Measurements from ENCODE around the gene PXMP4. TPM values are rescaled to one million over a fixed set of nuclear protein-coding genes. Genes with fewer than 3 reads are reported as not detected.

PXMP4 gene
- total RNA-seq, 1 experiment from 2014 or later = 19.1 TPM

- POLR2A ChIA-PET (ENCODE audit: unreplicated experiment) = interaction anchor here (0.6 to 1.9 kb wide), 4 partner anchors 14 to 378 kb away, joined by 3 to 36 read pairs (median 10); partner anchors contain the start of genes EIF2S2 and PXMP4
- peak overlapping the region; percentile 39; the same call in 1 of the 2 replicates for H2AFZ ChIP-seq
- H3K4me3 ChIP-seq = peak overlapping the region; percentile 64; the same call in 1 of the 2 replicates
- peaks cover 46% of the 10 kb centered on the region for H3K4me1 ChIP-seq (replicated peaks; ENCODE audit: insufficient read depth)
- DNase-seq = peak; percentile 80 to 99
- H3K9me3 ChIP-seq (ENCODE audit: insufficient read depth, low read depth) = peaks cover 15% of the 10 kb centered on the region
- peaks cover 9% of the 10 kb centered on the region; the same call in 1 of the 2 replicates for H3K36me3 ChIP-seq (ENCODE audit: low read depth)
- peaks cover 24% of the 10 kb centered on the region for H3K79me2 ChIP-seq (ENCODE audit: low read depth)
- BruUV-seq (replicated peaks) = no TSS peak
- no peaks in the 10 kb centered on the region for H4K20me1 ChIP-seq (ENCODE audit: insufficient read depth)
- intact Hi-C loops (cut with micrococcal nuclease; ENCODE audit: unreplicated experiment) = loop anchor here (1.0 to 5.0 kb wide), 10 partner anchors 44 to 378 kb away; partner anchors contain the start of genes CDK5RAP1, CHMP4B, EIF2S2 and NECAB3
- TF ChIP-seq, protein P1, sequence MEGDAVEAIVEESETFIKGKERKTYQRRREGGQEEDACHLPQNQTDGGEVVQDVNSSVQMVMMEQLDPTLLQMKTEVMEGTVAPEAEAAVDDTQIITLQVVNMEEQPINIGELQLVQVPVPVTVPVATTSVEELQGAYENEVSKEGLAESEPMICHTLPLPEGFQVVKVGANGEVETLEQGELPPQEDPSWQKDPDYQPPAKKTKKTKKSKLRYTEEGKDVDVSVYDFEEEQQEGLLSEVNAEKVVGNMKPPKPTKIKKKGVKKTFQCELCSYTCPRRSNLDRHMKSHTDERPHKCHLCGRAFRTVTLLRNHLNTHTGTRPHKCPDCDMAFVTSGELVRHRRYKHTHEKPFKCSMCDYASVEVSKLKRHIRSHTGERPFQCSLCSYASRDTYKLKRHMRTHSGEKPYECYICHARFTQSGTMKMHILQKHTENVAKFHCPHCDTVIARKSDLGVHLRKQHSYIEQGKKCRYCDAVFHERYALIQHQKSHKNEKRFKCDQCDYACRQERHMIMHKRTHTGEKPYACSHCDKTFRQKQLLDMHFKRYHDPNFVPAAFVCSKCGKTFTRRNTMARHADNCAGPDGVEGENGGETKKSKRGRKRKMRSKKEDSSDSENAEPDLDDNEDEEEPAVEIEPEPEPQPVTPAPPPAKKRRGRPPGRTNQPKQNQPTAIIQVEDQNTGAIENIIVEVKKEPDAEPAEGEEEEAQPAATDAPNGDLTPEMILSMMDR (conservative IDR thresholded peaks at IDR 0.05) = no peak
- TF ChIP-seq EZH2 (IDR thresholded peaks at IDR 0.05; ENCODE audit: low read depth) = no peak
- peaks cover 49% of the 10 kb centered on the region for H3F3A ChIP-seq (ENCODE audit: insufficient read depth, low read depth)
- peak overlapping the region; percentile 94 for H3K27ac ChIP-seq
- H3K4me2 ChIP-seq = peak overlapping the region; percentile 85
- no peaks in the 10 kb centered on the region for H3K9me2 ChIP-seq (ENCODE audit: insufficient read depth)
- H3K27me3 ChIP-seq (ENCODE audit: insufficient read depth, low read depth) = no peaks in the 10 kb centered on the region
- CTCF ChIA-PET = interaction anchor here (0.7 kb wide), 1 partner anchor 1574 kb away, joined by 6 read pairs; no protein-coding TSS in a partner anchor
These were observed 13.8 kb upstream of the PXMP4 start for GRCh38 chr20:33733654-33734576.

GRCh38 chr20:33732166-33732970 is 12.3 kb upstream of the PXMP4 start:
- intact Hi-C loops (cut with micrococcal nuclease; ENCODE audit: unreplicated experiment) = loop anchor here (1.0 to 5.0 kb wide), 7 partner anchors 60 to 380 kb away; partner anchors contain the start of genes CDK5RAP1, EIF2S2, NECAB3 and RALY
- peak; percentile 71 to 96 for DNase-seq

More at GRCh38 chr20:33732166-33732970, 12.3 kb upstream of the PXMP4 start:
- Histone ChIP-seq H3F3A (ENCODE audit: insufficient read depth, low read depth) (peaks cover 51% of the 10 kb centered on the region), H2AFZ (peak overlapping the region; percentile 62), H4K20me1 (ENCODE audit: insufficient read depth) (no peaks in the 10 kb centered on the region), H3K27ac (peak overlapping the region; percentile 94), H3K4me2 (peak overlapping the region; percentile 85), H3K9me2 (ENCODE audit: insufficient read depth) (no peaks in the 10 kb centered on the region), H3K36me3 (ENCODE audit: low read depth) (peaks cover 9% of the 10 kb centered on the region; the same call in 1 of the 2 replicates), H3K27me3 (ENCODE audit: insufficient read depth, low read depth) (no peaks in the 10 kb centered on the region), H3K4me1 (replicated peaks; ENCODE audit: insufficient read depth) (peaks cover 55% of the 10 kb centered on the region), H3K79me2 (ENCODE audit: low read depth) (peaks cover 24% of the 10 kb centered on the region), H3K4me3 (peak overlapping the region; percentile 64), H3K9me3 (ENCODE audit: insufficient read depth, low read depth) (peaks cover 9% of the 10 kb centered on the region)
- no TSS peak for BruUV-seq (replicated peaks)
- ChIA-PET CTCF (interaction anchor here (0.7 to 1.6 kb wide), 2 partner anchors 337 to 570 kb away, joined by 3 read pairs; no protein-coding TSS in a partner anchor), POLR2A (ENCODE audit: unreplicated experiment) (interaction anchor here (0.5 to 1.9 kb wide), 12 partner anchors 12 to 986 kb away, joined by 3 to 36 read pairs (median 5); partner anchors contain the start of genes CBFA2T2, CHMP4B, EIF2S2 and PXMP4)
- TF ChIP-seq EZH2 (IDR thresholded peaks at IDR 0.05; ENCODE audit: low read depth) = no peak
- TF ChIP-seq, protein P1 (conservative IDR thresholded peaks at IDR 0.05) = no peak

All from PC-9 (cell line).